HG03432 (cell line): ENCODE measurements around the gene CREG2.
"Not testable (repeated sequence)": the region's sequence is repeated elsewhere in the genome, so short reads cannot be mapped to it uniquely, and the experiment has no call there.

Experiments used
- ATAC-seq: cut with Tn5 transposase; IDR thresholded peaks from one replicate; pipeline ENCODE4 v1.9.1; 2021; ENCODE audit warnings: mild to moderate bottlenecking, moderate library complexity; ENCODE audit not compliant: unreplicated experiment

The CREG2 gene

GRCh38 chr2:101349893-101350662 lies 37.2 kb downstream of the CREG2 start:
- ATAC-seq = no peak

- no peak for ATAC-seq
These were observed 38.4 kb downstream of the CREG2 start for GRCh38 chr2:101348883-101349282.

- no peak for ATAC-seq
These were observed 40.4 kb downstream of the CREG2 start for GRCh38 chr2:101346909-101347308.

- no peak for ATAC-seq
These were observed 43.2 kb downstream of the CREG2 start for GRCh38 chr2:101344137-101344536.

- no peak for ATAC-seq
These were observed 44.7 kb downstream of the CREG2 start for GRCh38 chr2:101342625-101343008.

GRCh38 chr2:101341901-101342624 lies 45.2 kb downstream of the CREG2 start:
- no peak for ATAC-seq

GRCh38 chr2:101341421-101341820 lies 45.9 kb downstream of the CREG2 start:
- no peak for ATAC-seq

- ATAC-seq = no peak
These were observed 47.2 kb downstream of the CREG2 start for GRCh38 chr2:101340141-101340551.

- no peak for ATAC-seq
These were observed 47.9 kb downstream of the CREG2 start for GRCh38 chr2:101339266-101339880.

- no peak for ATAC-seq
These were observed 49.4 kb downstream of the CREG2 start for GRCh38 chr2:101337877-101338276.

- ATAC-seq = no peak
These were observed 54.2 kb downstream of the CREG2 start for GRCh38 chr2:101332885-101333766.

- no peak for ATAC-seq
These were observed 56.1 kb downstream of the CREG2 start for GRCh38 chr2:101331202-101331601.

GRCh38 chr2:101330253-101330933 lies 56.9 kb downstream of the CREG2 start:
- no peak for ATAC-seq

GRCh38 chr2:101329026-101329425 lies 58.3 kb downstream of the CREG2 start:
- no peak for ATAC-seq

GRCh38 chr2:101328474-101329007 lies 58.8 kb downstream of the CREG2 start:
- ATAC-seq = peak; percentile 66

GRCh38 chr2:101327863-101328394 lies 59.4 kb downstream of the CREG2 start:
- no peak for ATAC-seq

GRCh38 chr2:101325425-101325824 lies 61.9 kb downstream of the CREG2 start:
- ATAC-seq = no peak

- ATAC-seq = not testable (repeated sequence)
These were observed 70.7 kb downstream of the CREG2 start for GRCh38 chr2:101316568-101316967.

GRCh38 chr2:101311696-101312017 lies 75.6 kb downstream of the CREG2 start:
- ATAC-seq = no peak
